Astrocyte (in vitro differentiated cells and primary cell): Measurements from ENCODE around the gene FNDC3A.

Source experiments
- EZH2 ChIP-seq: IDR thresholded peaks from 2 replicates; pipeline ENCODE4 v1.6.1; 2012; ENCODE audit warnings: mild to moderate bottlenecking, low read length, inconsistent platforms; ENCODE audit not compliant: insufficient read depth
- TF ChIP-seq, protein P1 (sequence below): IDR thresholded peaks from 2 replicates; pipeline ENCODE4 v1.5.1; 2011; ENCODE audit warnings: low read depth, mild to moderate bottlenecking, inconsistent platforms, low read length, moderate library complexity; ENCODE audit not compliant: insufficient read depth

DNA sequence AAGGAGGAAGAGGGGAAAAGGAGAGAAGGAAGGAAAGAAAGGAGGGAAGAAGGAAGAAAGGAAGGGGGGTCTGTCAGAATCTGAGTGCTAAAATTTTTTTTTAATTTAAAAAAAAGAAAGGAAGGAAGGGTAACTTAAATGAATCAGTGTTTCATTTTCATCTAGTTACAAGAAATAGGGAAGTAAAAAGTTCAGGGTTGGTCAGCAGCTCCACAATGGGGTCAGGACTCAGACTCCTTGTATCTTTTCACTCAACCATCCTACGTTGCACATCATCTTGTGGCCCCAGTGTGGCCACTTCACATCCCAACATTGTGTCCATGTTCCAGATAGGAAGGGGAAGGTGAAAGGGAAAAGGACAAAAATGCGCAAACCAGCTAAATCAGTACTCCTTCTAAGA, 14.3 kb upstream of the FNDC3A start:
- TF ChIP-seq, protein P1, sequence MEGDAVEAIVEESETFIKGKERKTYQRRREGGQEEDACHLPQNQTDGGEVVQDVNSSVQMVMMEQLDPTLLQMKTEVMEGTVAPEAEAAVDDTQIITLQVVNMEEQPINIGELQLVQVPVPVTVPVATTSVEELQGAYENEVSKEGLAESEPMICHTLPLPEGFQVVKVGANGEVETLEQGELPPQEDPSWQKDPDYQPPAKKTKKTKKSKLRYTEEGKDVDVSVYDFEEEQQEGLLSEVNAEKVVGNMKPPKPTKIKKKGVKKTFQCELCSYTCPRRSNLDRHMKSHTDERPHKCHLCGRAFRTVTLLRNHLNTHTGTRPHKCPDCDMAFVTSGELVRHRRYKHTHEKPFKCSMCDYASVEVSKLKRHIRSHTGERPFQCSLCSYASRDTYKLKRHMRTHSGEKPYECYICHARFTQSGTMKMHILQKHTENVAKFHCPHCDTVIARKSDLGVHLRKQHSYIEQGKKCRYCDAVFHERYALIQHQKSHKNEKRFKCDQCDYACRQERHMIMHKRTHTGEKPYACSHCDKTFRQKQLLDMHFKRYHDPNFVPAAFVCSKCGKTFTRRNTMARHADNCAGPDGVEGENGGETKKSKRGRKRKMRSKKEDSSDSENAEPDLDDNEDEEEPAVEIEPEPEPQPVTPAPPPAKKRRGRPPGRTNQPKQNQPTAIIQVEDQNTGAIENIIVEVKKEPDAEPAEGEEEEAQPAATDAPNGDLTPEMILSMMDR, result no peak
- no peak for TF ChIP-seq EZH2
